Measurements from ENCODE around the gene NRP2.

DNA sequence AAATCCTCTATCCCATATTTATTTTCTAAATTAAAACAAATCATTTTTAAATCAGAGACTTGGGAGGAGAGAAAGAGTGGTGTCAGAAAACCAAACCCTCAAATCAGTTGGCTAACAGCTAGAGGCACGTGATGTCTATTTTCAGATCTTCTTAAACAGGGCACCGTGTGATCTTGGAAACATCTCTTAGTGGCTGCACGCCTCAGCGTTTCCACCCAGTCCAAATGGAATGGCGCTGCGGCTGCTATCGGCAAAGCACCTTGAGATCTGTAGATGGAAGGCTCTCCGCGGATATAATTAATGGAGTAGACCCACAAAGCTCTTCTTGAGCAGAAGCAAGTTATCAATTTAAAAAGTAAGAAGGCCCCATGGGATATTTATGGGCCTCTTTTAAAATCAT, 50.0 kb downstream of the NRP2 start:
- TF ChIP-seq, protein P1, sequence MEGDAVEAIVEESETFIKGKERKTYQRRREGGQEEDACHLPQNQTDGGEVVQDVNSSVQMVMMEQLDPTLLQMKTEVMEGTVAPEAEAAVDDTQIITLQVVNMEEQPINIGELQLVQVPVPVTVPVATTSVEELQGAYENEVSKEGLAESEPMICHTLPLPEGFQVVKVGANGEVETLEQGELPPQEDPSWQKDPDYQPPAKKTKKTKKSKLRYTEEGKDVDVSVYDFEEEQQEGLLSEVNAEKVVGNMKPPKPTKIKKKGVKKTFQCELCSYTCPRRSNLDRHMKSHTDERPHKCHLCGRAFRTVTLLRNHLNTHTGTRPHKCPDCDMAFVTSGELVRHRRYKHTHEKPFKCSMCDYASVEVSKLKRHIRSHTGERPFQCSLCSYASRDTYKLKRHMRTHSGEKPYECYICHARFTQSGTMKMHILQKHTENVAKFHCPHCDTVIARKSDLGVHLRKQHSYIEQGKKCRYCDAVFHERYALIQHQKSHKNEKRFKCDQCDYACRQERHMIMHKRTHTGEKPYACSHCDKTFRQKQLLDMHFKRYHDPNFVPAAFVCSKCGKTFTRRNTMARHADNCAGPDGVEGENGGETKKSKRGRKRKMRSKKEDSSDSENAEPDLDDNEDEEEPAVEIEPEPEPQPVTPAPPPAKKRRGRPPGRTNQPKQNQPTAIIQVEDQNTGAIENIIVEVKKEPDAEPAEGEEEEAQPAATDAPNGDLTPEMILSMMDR (IDR thresholded peaks at IDR 0.05), result no peak
- TF ChIP-seq POLR2A (IDR thresholded peaks at IDR 0.05), result no peak
